ENCODE measurements around the gene ITGB8.

The ITGB8 gene

DNA sequence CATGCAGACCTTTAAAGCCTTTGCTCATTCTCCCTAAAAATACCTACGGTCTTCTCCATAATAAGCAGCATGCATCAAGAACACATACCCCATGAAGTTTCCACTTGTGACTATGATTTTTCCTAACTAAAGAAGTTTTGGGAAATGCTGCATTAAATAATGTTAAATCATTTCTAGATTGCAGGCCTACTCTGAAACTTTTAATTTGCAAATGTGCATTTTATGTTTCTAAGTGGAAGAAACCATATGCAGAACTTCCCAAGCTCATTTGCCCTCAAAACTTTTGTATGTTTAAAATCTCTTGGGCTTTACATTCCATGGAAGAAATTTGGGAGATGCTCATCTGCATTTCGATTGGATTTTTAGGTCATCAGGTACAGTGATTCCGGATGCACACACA lies 63.6 kb downstream of the ITGB8 start:
- Histone ChIP-seq H3K9ac (ENCODE audit: low read depth in 1 of 2, low read length in 2 of 2) (no peak overlapping the region), H3K36me3 (ENCODE audit: control insufficient read depth in 2 of 2, insufficient read depth in 2 of 2, low read length in 2 of 2) (no peaks in the 10 kb centered on the region), H3K27ac (ENCODE audit: low read depth in 2 of 2, low read length in 2 of 2) (no peak overlapping the region), H3K4me3 (ENCODE audit: low read length in 2 of 2) (no peak overlapping the region), H3K4me1 (ENCODE audit: control insufficient read depth in 2 of 2, insufficient read depth in 2 of 2, low read length in 2 of 2) (peaks cover 0 to 2% of the 10 kb centered on the region in 2 donors), H3K27me3 (ENCODE audit: control insufficient read depth in 2 of 2, insufficient read depth in 2 of 2, low read length in 2 of 2) (no peaks in the 10 kb centered on the region), H3K9me3 (ENCODE audit: control insufficient read depth in 2 of 2, low read length in 2 of 2) (no peaks in the 10 kb centered on the region)

DNA sequence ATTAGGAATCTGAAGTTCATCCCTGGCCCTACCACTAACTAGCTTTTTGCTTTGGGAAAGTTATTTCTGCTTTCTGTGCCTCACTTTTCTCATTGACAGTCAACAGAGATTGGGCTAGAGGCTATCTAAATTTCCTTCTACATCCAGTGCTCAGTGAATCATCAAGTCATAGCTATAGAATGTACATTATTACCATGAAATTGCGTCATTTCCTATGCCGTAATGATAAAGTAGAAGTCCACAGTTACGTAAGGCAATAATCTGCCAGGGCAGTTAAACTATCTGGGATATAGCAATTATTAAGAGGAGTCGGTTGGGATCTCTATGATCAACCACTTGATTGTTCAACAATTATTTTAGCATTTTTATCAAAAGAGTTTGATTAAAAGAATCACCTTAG lies 64.4 kb downstream of the ITGB8 start:
- no peak overlapping the region for H3K4me3 ChIP-seq (ENCODE audit: low read length in 2 of 2)
- no peaks in the 10 kb centered on the region for H3K27me3 ChIP-seq (ENCODE audit: control insufficient read depth in 2 of 2, insufficient read depth in 2 of 2, low read length in 2 of 2)
- no peaks in the 10 kb centered on the region for H3K36me3 ChIP-seq (ENCODE audit: control insufficient read depth in 2 of 2, insufficient read depth in 2 of 2, low read length in 2 of 2)
- no peaks in the 10 kb centered on the region for H3K9me3 ChIP-seq (ENCODE audit: control insufficient read depth in 2 of 2, low read length in 2 of 2)
- peaks cover 0 to 2% of the 10 kb centered on the region in 2 donors for H3K4me1 ChIP-seq (ENCODE audit: control insufficient read depth in 2 of 2, insufficient read depth in 2 of 2, low read length in 2 of 2)
- H3K9ac ChIP-seq (ENCODE audit: low read depth in 1 of 2, low read length in 2 of 2): no peak overlapping the region
- no peak overlapping the region for H3K27ac ChIP-seq (ENCODE audit: low read depth in 2 of 2, low read length in 2 of 2)

DNA sequence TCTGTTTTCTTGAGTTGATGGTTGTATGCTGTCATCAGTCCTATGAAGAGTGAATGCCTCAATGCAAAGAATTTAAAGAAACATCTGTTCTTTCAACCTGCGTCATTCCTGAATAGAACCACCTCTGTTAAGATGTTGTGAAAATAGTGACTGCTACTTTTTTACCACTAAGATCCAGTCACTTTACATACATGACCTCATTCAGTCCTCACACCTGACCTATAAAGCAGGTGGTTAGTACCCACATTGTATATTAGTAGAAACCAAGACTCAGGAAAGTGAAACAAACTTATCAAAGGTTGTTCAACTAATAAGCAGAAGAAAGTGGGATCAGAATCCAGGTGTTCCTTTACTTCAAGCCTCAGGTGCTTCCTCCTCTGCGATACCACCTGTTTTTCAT lies 64.8 kb downstream of the ITGB8 start:
- Histone ChIP-seq H3K4me1 (ENCODE audit: control insufficient read depth in 2 of 2, insufficient read depth in 2 of 2, low read length in 2 of 2) (peaks cover 0 to 2% of the 10 kb centered on the region in 2 donors), H3K27me3 (ENCODE audit: control insufficient read depth in 2 of 2, insufficient read depth in 2 of 2, low read length in 2 of 2) (no peaks in the 10 kb centered on the region), H3K9ac (ENCODE audit: low read depth in 1 of 2, low read length in 2 of 2) (no peak overlapping the region), H3K27ac (ENCODE audit: low read depth in 2 of 2, low read length in 2 of 2) (peak overlapping the region; percentile 21 to 26), H3K36me3 (ENCODE audit: control insufficient read depth in 2 of 2, insufficient read depth in 2 of 2, low read length in 2 of 2) (no peaks in the 10 kb centered on the region), H3K9me3 (ENCODE audit: control insufficient read depth in 2 of 2, low read length in 2 of 2) (no peaks in the 10 kb centered on the region), H3K4me3 (ENCODE audit: low read length in 2 of 2) (no peak overlapping the region)

DNA sequence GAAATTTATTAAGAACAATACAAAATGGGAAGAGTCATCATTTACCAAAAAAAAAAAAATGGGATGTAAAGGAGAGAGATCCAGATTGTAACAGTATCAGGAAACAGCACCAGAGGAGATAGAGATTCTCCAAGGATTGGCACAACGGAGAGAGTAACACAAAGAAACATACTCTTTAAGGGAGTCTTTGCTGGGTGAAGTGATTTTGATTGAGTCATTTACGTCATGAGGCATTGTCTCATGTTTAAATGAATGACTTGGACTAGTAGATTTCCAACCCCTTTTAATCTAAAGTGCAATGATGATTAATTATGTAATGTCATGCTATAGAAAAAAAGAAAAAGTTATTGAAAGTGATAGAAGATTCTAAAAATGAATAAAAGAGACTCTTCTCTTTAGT lies 68.8 kb downstream of the ITGB8 start:
- H3K36me3 ChIP-seq (ENCODE audit: control insufficient read depth in 2 of 2, insufficient read depth in 2 of 2, low read length in 2 of 2): no peaks in the 10 kb centered on the region
- no peaks in the 10 kb centered on the region for H3K4me1 ChIP-seq (ENCODE audit: control insufficient read depth in 2 of 2, insufficient read depth in 2 of 2, low read length in 2 of 2)
- no peaks in the 10 kb centered on the region for H3K9me3 ChIP-seq (ENCODE audit: control insufficient read depth in 2 of 2, low read length in 2 of 2)
- H3K27ac ChIP-seq (ENCODE audit: low read depth in 2 of 2, low read length in 2 of 2): no peak overlapping the region
- H3K9ac ChIP-seq (ENCODE audit: low read depth in 1 of 2, low read length in 2 of 2): no peak overlapping the region
- H3K27me3 ChIP-seq (ENCODE audit: control insufficient read depth in 2 of 2, insufficient read depth in 2 of 2, low read length in 2 of 2): no peaks in the 10 kb centered on the region
- no peak overlapping the region for H3K4me3 ChIP-seq (ENCODE audit: low read length in 2 of 2)

DNA sequence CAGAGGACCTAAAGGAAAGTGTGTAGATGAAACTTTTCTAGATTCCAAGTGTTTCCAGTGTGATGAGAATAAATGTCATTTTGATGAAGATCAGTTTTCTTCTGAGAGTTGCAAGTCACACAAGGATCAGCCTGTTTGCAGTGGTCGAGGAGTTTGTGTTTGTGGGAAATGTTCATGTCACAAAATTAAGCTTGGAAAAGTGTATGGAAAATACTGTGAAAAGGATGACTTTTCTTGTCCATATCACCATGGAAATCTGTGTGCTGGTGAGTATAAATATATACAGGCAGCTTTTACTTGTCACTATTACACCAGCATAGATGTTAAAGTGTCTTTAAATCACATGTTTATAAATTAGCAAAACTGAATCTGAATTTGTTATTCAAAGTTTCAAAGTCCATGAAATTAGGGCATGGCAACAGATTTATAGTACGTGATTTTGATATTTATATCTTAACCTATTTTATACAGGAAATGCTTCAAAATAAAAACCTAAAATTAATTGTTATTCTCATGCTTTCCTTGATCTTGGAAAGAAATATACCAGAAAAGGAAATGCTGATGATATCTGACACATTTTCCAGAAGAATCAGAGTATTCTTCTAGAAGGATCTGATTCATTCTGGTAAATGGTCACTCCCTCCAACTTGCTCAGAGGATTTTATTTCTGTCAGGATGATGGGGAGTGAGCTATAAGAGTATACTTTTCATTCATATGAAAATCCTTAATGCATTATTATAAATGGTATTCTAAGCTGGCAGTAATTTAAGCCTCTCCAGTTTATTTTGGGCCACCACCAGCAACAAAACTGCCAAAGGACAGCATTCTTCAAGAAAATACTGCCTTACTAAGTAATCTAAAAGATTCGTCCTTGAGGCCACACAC lies 71.4 kb downstream of the ITGB8 start:
- Histone ChIP-seq H3K9ac (ENCODE audit: low read depth in 1 of 2, low read length in 2 of 2) (no peak overlapping the region), H3K27ac (ENCODE audit: low read depth in 2 of 2, low read length in 2 of 2) (no peak overlapping the region), H3K36me3 (ENCODE audit: control insufficient read depth in 2 of 2, insufficient read depth in 2 of 2, low read length in 2 of 2) (no peaks in the 10 kb centered on the region), H3K4me1 (ENCODE audit: control insufficient read depth in 2 of 2, insufficient read depth in 2 of 2, low read length in 2 of 2) (no peaks in the 10 kb centered on the region), H3K27me3 (ENCODE audit: control insufficient read depth in 2 of 2, insufficient read depth in 2 of 2, low read length in 2 of 2) (no peaks in the 10 kb centered on the region), H3K4me3 (ENCODE audit: low read length in 2 of 2) (no peak overlapping the region), H3K9me3 (ENCODE audit: control insufficient read depth in 2 of 2, low read length in 2 of 2) (no peaks in the 10 kb centered on the region)

DNA sequence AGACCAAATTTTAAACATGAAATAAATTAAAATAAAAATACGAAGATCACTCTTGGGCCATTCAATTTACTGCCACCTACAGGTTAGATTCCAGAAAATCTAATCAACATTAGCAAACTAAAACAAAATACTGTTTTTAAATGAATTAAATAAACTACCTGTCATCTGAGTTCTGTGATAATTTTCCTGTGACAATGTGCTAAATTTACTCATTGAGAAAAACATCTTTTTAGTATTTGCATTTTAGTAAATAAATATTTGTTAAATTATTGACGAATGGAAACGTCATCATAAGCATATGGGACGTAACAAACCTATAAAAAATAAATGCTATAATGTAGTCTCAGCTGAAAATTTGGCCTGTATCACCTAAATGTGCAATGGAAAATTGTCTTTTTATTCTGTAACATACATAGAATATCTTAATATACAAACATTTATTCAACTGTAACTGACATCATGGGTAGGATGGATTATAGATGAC lies 72.1 kb downstream of the ITGB8 start:
- no peaks in the 10 kb centered on the region for H3K9me3 ChIP-seq (ENCODE audit: control insufficient read depth in 2 of 2, low read length in 2 of 2)
- no peaks in the 10 kb centered on the region for H3K4me1 ChIP-seq (ENCODE audit: control insufficient read depth in 2 of 2, insufficient read depth in 2 of 2, low read length in 2 of 2)
- no peak overlapping the region for H3K27ac ChIP-seq (ENCODE audit: low read depth in 2 of 2, low read length in 2 of 2)
- no peak overlapping the region for H3K9ac ChIP-seq (ENCODE audit: low read depth in 1 of 2, low read length in 2 of 2)
- H3K36me3 ChIP-seq (ENCODE audit: control insufficient read depth in 2 of 2, insufficient read depth in 2 of 2, low read length in 2 of 2): no peaks in the 10 kb centered on the region
- H3K4me3 ChIP-seq (ENCODE audit: low read length in 2 of 2): no peak overlapping the region
- no peaks in the 10 kb centered on the region for H3K27me3 ChIP-seq (ENCODE audit: control insufficient read depth in 2 of 2, insufficient read depth in 2 of 2, low read length in 2 of 2)

DNA sequence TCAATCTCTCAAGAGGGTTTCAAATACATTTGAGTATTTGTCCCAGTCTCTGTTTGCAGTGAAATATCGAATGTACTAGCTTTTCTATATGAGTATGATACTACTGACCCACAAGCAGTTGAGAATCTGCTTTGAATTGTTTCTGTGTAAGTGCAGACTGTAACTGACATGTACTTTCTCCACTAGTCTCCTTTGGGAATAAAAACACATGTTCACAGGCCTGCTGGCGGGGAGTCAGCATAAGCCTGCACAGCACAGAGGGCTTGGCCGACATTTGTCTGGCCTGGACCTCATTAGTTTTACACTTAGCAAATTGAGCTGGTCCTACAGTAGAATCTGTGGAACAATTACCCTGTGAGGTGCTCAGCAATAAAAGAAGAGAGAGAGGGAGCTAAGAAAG lies 72.6 kb downstream of the ITGB8 start:
- Histone ChIP-seq H3K9me3 (ENCODE audit: control insufficient read depth in 2 of 2, low read length in 2 of 2) (no peaks in the 10 kb centered on the region), H3K4me3 (ENCODE audit: low read length in 2 of 2) (no peak overlapping the region), H3K4me1 (ENCODE audit: control insufficient read depth in 2 of 2, insufficient read depth in 2 of 2, low read length in 2 of 2) (no peaks in the 10 kb centered on the region), H3K9ac (ENCODE audit: low read depth in 1 of 2, low read length in 2 of 2) (no peak overlapping the region), H3K27ac (ENCODE audit: low read depth in 2 of 2, low read length in 2 of 2) (no peak overlapping the region), H3K36me3 (ENCODE audit: control insufficient read depth in 2 of 2, insufficient read depth in 2 of 2, low read length in 2 of 2) (no peaks in the 10 kb centered on the region), H3K27me3 (ENCODE audit: control insufficient read depth in 2 of 2, insufficient read depth in 2 of 2, low read length in 2 of 2) (no peaks in the 10 kb centered on the region)

DNA sequence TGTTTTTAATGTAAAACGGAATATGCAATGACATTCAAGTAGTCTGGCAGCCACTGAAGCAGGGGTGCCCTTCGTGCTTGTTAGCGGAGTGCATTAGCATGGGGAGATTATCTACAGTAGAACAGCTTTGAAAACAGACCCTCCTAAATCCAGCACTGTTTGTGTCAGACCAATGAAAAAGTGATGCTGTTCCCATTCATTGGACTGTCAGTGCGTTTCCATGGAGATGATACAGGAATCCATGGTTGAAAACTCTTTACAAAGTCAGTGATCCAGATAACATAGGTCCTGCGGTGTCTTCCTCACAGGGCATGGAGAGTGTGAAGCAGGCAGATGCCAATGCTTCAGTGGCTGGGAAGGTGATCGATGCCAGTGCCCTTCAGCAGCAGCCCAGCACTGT lies 73.6 kb downstream of the ITGB8 start:
- Histone ChIP-seq H3K4me3 (ENCODE audit: low read length in 2 of 2) (no peak overlapping the region), H3K27me3 (ENCODE audit: control insufficient read depth in 2 of 2, insufficient read depth in 2 of 2, low read length in 2 of 2) (no peaks in the 10 kb centered on the region), H3K36me3 (ENCODE audit: control insufficient read depth in 2 of 2, insufficient read depth in 2 of 2, low read length in 2 of 2) (no peaks in the 10 kb centered on the region), H3K4me1 (ENCODE audit: control insufficient read depth in 2 of 2, insufficient read depth in 2 of 2, low read length in 2 of 2) (no peaks in the 10 kb centered on the region), H3K9ac (ENCODE audit: low read depth in 1 of 2, low read length in 2 of 2) (no peak overlapping the region), H3K9me3 (ENCODE audit: control insufficient read depth in 2 of 2, low read length in 2 of 2) (no peaks in the 10 kb centered on the region), H3K27ac (ENCODE audit: low read depth in 2 of 2, low read length in 2 of 2) (no peak overlapping the region)

DNA sequence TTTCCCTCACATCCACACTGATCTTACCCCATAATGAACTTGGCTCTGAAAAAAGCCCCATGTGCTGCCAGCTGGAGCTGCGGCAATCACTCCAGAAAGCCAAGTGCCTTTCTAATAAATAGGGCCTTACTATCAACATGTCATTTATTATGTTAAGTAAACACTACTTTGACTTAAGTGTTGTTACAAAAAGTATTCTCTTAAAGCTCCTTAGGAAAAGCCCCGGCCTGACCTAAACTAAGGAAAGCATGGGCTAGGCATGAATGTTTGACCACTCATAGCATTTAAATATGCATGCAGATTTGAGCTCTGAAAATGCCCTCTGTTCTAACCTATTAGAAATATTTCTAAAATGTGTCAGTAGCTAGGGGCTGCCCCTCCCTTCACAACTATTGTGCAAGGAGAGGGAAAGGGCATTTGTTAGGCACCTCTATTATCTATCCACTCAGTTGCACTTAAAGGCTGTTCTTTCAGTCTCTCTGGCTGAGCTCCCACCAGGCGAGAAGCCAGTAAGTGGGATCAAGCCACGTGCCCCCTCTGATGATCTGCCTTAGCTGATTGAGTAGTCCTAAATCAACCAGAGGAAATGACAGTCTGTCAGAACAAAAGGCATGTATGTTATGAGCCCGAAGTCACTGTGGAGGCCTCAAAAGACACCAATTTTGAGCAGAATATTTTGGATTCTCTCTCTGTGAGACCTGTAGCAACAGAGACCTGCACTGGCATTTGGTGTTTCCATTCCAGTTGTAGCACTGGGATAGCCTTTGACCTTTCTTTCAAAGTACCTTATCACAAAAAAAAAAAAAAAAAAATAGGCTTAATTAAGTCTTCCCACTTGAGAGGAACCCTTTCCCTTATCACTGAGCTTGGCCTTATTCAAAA lies 77.1 kb downstream of the ITGB8 start:
- Histone ChIP-seq H3K27me3 (ENCODE audit: control insufficient read depth in 2 of 2, insufficient read depth in 2 of 2, low read length in 2 of 2) (no peaks in the 10 kb centered on the region), H3K27ac (ENCODE audit: low read depth in 2 of 2, low read length in 2 of 2) (no peak overlapping the region), H3K9me3 (ENCODE audit: control insufficient read depth in 2 of 2, low read length in 2 of 2) (no peaks in the 10 kb centered on the region), H3K4me3 (ENCODE audit: low read length in 2 of 2) (no peak overlapping the region), H3K4me1 (ENCODE audit: control insufficient read depth in 2 of 2, insufficient read depth in 2 of 2, low read length in 2 of 2) (no peaks in the 10 kb centered on the region), H3K9ac (ENCODE audit: low read depth in 1 of 2, low read length in 2 of 2) (no peak overlapping the region), H3K36me3 (ENCODE audit: control insufficient read depth in 2 of 2, insufficient read depth in 2 of 2, low read length in 2 of 2) (no peaks in the 10 kb centered on the region)

DNA sequence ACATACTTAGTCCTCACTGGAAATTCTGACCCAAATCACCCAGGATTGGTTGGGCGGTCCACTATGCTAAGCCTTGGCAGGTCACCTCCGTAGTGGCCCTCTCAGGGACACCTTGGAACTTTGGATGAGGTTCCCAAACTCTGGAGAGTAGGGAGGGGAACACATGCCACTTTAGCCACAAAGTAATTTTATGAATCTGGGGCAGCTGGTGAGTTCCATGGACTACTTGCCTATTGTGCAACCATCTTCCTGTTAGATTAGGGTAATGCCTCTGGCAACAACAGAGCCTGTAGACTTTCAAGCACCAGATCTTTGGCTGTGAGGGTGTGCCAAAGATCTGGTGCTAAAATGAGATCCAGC lies 77.7 kb downstream of the ITGB8 start:
- H3K36me3 ChIP-seq (ENCODE audit: control insufficient read depth in 2 of 2, insufficient read depth in 2 of 2, low read length in 2 of 2): no peaks in the 10 kb centered on the region
- no peak overlapping the region for H3K27ac ChIP-seq (ENCODE audit: low read depth in 2 of 2, low read length in 2 of 2)
- H3K27me3 ChIP-seq (ENCODE audit: control insufficient read depth in 2 of 2, insufficient read depth in 2 of 2, low read length in 2 of 2): no peaks in the 10 kb centered on the region
- no peak overlapping the region for H3K9ac ChIP-seq (ENCODE audit: low read depth in 1 of 2, low read length in 2 of 2)
- H3K9me3 ChIP-seq (ENCODE audit: control insufficient read depth in 2 of 2, low read length in 2 of 2): no peaks in the 10 kb centered on the region
- no peak overlapping the region for H3K4me3 ChIP-seq (ENCODE audit: low read length in 2 of 2)
- no peaks in the 10 kb centered on the region for H3K4me1 ChIP-seq (ENCODE audit: control insufficient read depth in 2 of 2, insufficient read depth in 2 of 2, low read length in 2 of 2)
